ENCODE results near the gene NPPA. TPM values are rescaled to one million over a fixed set of nuclear protein-coding genes. Genes with fewer than 3 reads are reported as not detected.

NPPA gene
- total and polyA plus RNA-seq, 9 of the 15 experiments (the other 6 are each of a cell fraction or from before 2014, with no cell fraction given), result not detected

DNA sequence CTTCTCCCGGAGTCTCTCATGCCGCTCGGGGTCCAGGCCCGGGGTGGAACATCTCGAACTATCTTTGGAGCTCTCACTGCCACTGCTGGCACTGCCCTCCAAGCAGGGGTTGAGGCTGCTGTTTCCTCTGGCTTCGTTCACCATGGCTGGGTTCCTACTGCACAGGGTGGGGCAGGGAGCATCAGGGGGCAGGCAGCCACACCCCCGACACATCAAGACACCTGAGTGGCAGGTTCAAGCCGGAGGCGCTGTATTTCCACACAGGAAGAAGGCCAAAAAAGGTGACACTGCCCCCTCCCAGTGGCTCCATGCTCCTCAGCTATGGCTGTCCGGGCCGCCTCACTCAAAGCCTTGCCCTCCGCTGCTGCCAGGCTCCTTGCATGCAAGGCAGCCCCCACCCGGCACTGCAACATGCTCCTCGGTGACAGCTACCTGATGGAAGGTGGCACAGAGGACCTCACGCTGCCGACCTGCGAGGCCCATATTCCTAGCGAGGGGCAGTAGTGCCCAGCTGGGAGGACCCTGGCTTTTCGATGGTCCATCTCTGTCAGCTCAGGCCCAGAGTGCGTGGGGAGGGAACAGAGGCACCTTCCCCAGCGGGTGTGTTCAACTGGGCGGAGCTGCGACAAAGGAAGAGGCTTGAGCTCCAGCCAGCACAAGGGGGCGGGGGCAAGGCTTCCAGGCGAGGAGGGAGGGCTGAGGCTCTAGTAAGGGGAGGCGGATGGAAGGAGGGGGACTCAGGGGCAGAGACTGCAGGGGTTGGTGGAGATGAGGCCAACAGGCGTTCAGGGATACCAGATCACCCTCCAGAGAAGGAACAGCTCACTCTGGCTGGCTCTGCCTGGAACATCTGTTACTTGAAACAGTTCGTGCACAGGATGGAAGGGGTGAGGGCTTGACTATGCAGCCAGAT is 44.4 kb downstream of the NPPA start (continued):
- TF ChIP-seq ZBTB40 (IDR thresholded peaks at IDR 0.05) (no peak; the same call in 1 of the 2 replicates), ZBTB40 (CRISPR knock-in tag; IDR thresholded peaks at IDR 0.05) (no peak), HDAC3 (IDR thresholded peaks at IDR 0.05; ENCODE audit: borderline replicate concordance, partially characterized antibody) (no peak), EWSR1 (IDR thresholded peaks at IDR 0.05; ENCODE audit: borderline replicate concordance, low read depth, partially characterized antibody) (no peak), SIN3B (IDR thresholded peaks at IDR 0.05; ENCODE audit: low read depth) (no peak), ZNF253 (CRISPR knock-in tag; conservative IDR thresholded peaks at IDR 0.05) (no peak), BMI1 (IDR thresholded peaks at IDR 0.05; ENCODE audit: low read length) (no peak), ID3 (CRISPR knock-in tag; IDR thresholded peaks at IDR 0.05) (no peak), ID3 (tag; IDR thresholded peaks at IDR 0.05) (no peak), GTF2B (IDR thresholded peaks at IDR 0.05; ENCODE audit: extremely low read depth, insufficient read length) (no peak)
- TF ChIP-seq, protein P1, sequence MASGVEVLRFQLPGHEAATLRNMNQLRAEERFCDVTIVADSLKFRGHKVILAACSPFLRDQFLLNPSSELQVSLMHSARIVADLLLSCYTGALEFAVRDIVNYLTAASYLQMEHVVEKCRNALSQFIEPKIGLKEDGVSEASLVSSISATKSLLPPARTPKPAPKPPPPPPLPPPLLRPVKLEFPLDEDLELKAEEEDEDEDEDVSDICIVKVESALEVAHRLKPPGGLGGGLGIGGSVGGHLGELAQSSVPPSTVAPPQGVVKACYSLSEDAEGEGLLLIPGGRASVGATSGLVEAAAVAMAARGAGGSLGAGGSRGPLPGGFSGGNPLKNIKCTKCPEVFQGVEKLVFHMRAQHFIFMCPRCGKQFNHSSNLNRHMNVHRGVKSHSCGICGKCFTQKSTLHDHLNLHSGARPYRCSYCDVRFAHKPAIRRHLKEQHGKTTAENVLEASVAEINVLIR (CRISPR knock-in tag; IDR thresholded peaks at IDR 0.05), result no peak
- TF ChIP-seq, protein P2, sequence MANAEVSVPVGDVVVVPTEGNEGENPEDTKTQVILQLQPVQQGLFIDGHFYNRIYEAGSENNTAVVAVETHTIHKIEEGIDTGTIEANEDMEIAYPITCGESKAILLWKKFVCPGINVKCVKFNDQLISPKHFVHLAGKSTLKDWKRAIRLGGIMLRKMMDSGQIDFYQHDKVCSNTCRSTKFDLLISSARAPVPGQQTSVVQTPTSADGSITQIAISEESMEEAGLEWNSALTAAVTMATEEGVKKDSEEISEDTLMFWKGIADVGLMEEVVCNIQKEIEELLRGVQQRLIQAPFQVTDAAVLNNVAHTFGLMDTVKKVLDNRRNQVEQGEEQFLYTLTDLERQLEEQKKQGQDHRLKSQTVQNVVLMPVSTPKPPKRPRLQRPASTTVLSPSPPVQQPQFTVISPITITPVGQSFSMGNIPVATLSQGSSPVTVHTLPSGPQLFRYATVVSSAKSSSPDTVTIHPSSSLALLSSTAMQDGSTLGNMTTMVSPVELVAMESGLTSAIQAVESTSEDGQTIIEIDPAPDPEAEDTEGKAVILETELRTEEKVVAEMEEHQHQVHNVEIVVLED (CRISPR knock-in tag; IDR thresholded peaks at IDR 0.05), result no peak

Data from K562 (cell line).